Measurements from ENCODE around the gene NUDCD3. TPM values are rescaled to one million over a fixed set of nuclear protein-coding genes. Genes with fewer than 3 reads are reported as not detected.

Gene NUDCD3
- polyA plus RNA-seq, 1 donor (not counting 4 experiments of a cell fraction or from before 2014, with no cell fraction given) = 58.7 TPM

GRCh38 chr7:44402401-44403060 lies 87.9 kb downstream of the NUDCD3 start:
- H3K4me3 ChIP-seq (ENCODE audit: control insufficient read depth in 2 of 3, extremely low read depth in 1 of 3, insufficient read depth in 2 of 3, low read depth in 1 of 3, low read length in 3 of 3) = no peak overlapping the region
- H3K4me1 ChIP-seq (ENCODE audit: control insufficient read depth, extremely low read depth, insufficient read depth, low read length) = no peaks in the 10 kb centered on the region
- no peak overlapping the region for H3K9ac ChIP-seq (ENCODE audit: control insufficient read depth, extremely low read depth, insufficient read depth, low read length)
- no peak overlapping the region for H2AFZ ChIP-seq (ENCODE audit: control insufficient read depth, low read length)
- dilution Hi-C loops (cut with MboI; ENCODE audit: extremely low pct_ligation_motif_present, low sequenced_read_pairs) = no loop called here
- H3K9me1 ChIP-seq (ENCODE audit: control insufficient read depth, extremely low read depth, insufficient read depth, low read length) = no peaks in the 10 kb centered on the region
- H4K20me1 ChIP-seq (ENCODE audit: control insufficient read depth, extremely low read depth, insufficient read depth, low read length) = no peaks in the 10 kb centered on the region
- H3K79me2 ChIP-seq (ENCODE audit: control insufficient read depth, insufficient read depth, low read length) = peaks cover 13% of the 10 kb centered on the region
- DNase-seq (ENCODE audit: low read depth, low spot score) = no peak
- TF ChIP-seq, protein P1, sequence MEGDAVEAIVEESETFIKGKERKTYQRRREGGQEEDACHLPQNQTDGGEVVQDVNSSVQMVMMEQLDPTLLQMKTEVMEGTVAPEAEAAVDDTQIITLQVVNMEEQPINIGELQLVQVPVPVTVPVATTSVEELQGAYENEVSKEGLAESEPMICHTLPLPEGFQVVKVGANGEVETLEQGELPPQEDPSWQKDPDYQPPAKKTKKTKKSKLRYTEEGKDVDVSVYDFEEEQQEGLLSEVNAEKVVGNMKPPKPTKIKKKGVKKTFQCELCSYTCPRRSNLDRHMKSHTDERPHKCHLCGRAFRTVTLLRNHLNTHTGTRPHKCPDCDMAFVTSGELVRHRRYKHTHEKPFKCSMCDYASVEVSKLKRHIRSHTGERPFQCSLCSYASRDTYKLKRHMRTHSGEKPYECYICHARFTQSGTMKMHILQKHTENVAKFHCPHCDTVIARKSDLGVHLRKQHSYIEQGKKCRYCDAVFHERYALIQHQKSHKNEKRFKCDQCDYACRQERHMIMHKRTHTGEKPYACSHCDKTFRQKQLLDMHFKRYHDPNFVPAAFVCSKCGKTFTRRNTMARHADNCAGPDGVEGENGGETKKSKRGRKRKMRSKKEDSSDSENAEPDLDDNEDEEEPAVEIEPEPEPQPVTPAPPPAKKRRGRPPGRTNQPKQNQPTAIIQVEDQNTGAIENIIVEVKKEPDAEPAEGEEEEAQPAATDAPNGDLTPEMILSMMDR (optimal IDR thresholded peaks at IDR 0.05 in 1 of 3, IDR thresholded peaks at IDR 0.05 in 1 of 3, conservative IDR thresholded peaks at IDR 0.05 in 1 of 3; ENCODE audit: extremely low read depth in 1 of 3, insufficient read depth in 2 of 3, low read length in 3 of 3) = no peak
- TF ChIP-seq EZH2 (IDR thresholded peaks at IDR 0.05; ENCODE audit: low read length) = no peak
- H3K27ac ChIP-seq (ENCODE audit: control insufficient read depth, insufficient read depth, low read length) = no peak overlapping the region
- H3K4me2 ChIP-seq (ENCODE audit: control insufficient read depth, extremely low read depth, insufficient read depth, low read depth, low read length) = no peak overlapping the region
- no peaks in the 10 kb centered on the region for H3K9me3 ChIP-seq (ENCODE audit: control insufficient read depth, low read depth, low read length)
- H3K27me3 ChIP-seq (ENCODE audit: control insufficient read depth, extremely low read depth, insufficient read depth, low read length) = no peaks in the 10 kb centered on the region
- FAIRE-seq = no peak
- peaks cover 16 to 41% of the 10 kb centered on the region in 2 experiments for H3K36me3 ChIP-seq (ENCODE audit: control insufficient read depth in 2 of 2, extremely low read depth in 1 of 2, insufficient read depth in 2 of 2, low read length in 2 of 2)

GRCh38 chr7:44401692-44402091 lies 88.8 kb downstream of the NUDCD3 start:
- Histone ChIP-seq H4K20me1 (ENCODE audit: control insufficient read depth, extremely low read depth, insufficient read depth, low read length) (no peaks in the 10 kb centered on the region), H3K9me1 (ENCODE audit: control insufficient read depth, extremely low read depth, insufficient read depth, low read length) (no peaks in the 10 kb centered on the region), H3K4me1 (ENCODE audit: control insufficient read depth, extremely low read depth, insufficient read depth, low read length) (no peaks in the 10 kb centered on the region), H3K79me2 (ENCODE audit: control insufficient read depth, insufficient read depth, low read length) (peaks cover 10% of the 10 kb centered on the region), H3K4me3 (ENCODE audit: control insufficient read depth in 2 of 3, extremely low read depth in 1 of 3, insufficient read depth in 2 of 3, low read depth in 1 of 3, low read length in 3 of 3) (no peak overlapping the region), H3K9me3 (ENCODE audit: control insufficient read depth, low read depth, low read length) (no peaks in the 10 kb centered on the region), H3K27me3 (ENCODE audit: control insufficient read depth, extremely low read depth, insufficient read depth, low read length) (no peaks in the 10 kb centered on the region), H3K36me3 (ENCODE audit: control insufficient read depth in 2 of 2, extremely low read depth in 1 of 2, insufficient read depth in 2 of 2, low read length in 2 of 2) (peaks cover 21 to 41% of the 10 kb centered on the region in 2 experiments), H2AFZ (ENCODE audit: control insufficient read depth, low read length) (no peak overlapping the region), H3K4me2 (ENCODE audit: control insufficient read depth, extremely low read depth, insufficient read depth, low read depth, low read length) (no peak overlapping the region), H3K9ac (ENCODE audit: control insufficient read depth, extremely low read depth, insufficient read depth, low read length) (no peak overlapping the region), H3K27ac (ENCODE audit: control insufficient read depth, insufficient read depth, low read length) (no peak overlapping the region)
- dilution Hi-C loops (cut with MboI; ENCODE audit: extremely low pct_ligation_motif_present, low sequenced_read_pairs) = no loop called here
- DNase-seq (ENCODE audit: low read depth, low spot score) (no peak), FAIRE-seq (no peak)
- TF ChIP-seq, protein P1 (optimal IDR thresholded peaks at IDR 0.05 in 1 of 3, IDR thresholded peaks at IDR 0.05 in 1 of 3, conservative IDR thresholded peaks at IDR 0.05 in 1 of 3; ENCODE audit: extremely low read depth in 1 of 3, insufficient read depth in 2 of 3, low read length in 3 of 3) = no peak
- TF ChIP-seq EZH2 (IDR thresholded peaks at IDR 0.05; ENCODE audit: low read length) = no peak
